Neural cell (in vitro differentiated cells): ENCODE measurements around the gene ALG6. TPM values are rescaled to one million over a fixed set of nuclear protein-coding genes. Genes with fewer than 3 reads are reported as not detected.

Experiments used
- H2AFZ ChIP-seq: fragments of 200-600, 300-800 bp; sonication (generic), shearing (Covaris generic); 2 replicates; pipeline ENCODE4 v1.6.0; 2014; ENCODE audit warnings: low read depth, mild to moderate bottlenecking, antibody characterized with exemption, low read length, moderate library complexity
- H3F3A ChIP-seq: fragments of 200-600 bp; shearing (Covaris generic); 2 replicates; pipeline ENCODE4 v1.6.1; 2016; ENCODE audit warnings: mild to moderate bottlenecking, moderate library complexity, mixed read lengths, antibody characterized with exemption, low read length; ENCODE audit not compliant: insufficient read depth, poor library complexity, severe bottlenecking
- H3K27ac ChIP-seq: fragments of 200-600, 300-800 bp; sonication (generic), shearing (Covaris generic); 2 replicates; pipeline ENCODE4 v1.5.1; 2014; ENCODE audit warnings: mild to moderate bottlenecking, low read length, moderate library complexity
- H3K27me3 ChIP-seq: fragments of 300-800, 200-600 bp; sonication (generic), shearing (Covaris generic); 2 replicates; pipeline ENCODE4 v1.6.0; 2014; ENCODE audit warnings: mild to moderate bottlenecking, low read depth, low read length, moderate library complexity; ENCODE audit not compliant: insufficient read depth
- H3K36me3 ChIP-seq: fragments of 300-800, 200-600 bp; sonication (generic), shearing (Covaris generic); 2 replicates; pipeline ENCODE4 v1.5.1; 2014; ENCODE audit warnings: mild to moderate bottlenecking, antibody characterized with exemption, low read length, moderate library complexity; ENCODE audit not compliant: insufficient read depth
- H3K4me2 ChIP-seq: fragments of 300-800, 200-600 bp; sonication (generic), shearing (Covaris generic); 2 replicates; pipeline ENCODE4 v1.6.0; 2014; ENCODE audit warnings: mild to moderate bottlenecking, low read length
- H3K4me3 ChIP-seq: fragments of 300-800, 200-600 bp; sonication (generic), shearing (Covaris generic); 2 replicates; pipeline ENCODE4 v1.5.1; 2014; ENCODE audit warnings: mild to moderate bottlenecking, low read length, moderate library complexity
- H3K79me2 ChIP-seq: fragments of 200-600 bp; shearing (Covaris generic); replicated peaks from 2 replicates; pipeline ENCODE4 v1.6.0; 2014; ENCODE audit warnings: mild to moderate bottlenecking, low read length, moderate library complexity; ENCODE audit not compliant: insufficient read depth
- H3K9ac ChIP-seq: fragments of 300-800, 200-600 bp; sonication (generic), shearing (Covaris generic); 2 replicates; pipeline ENCODE4 v1.6.1; 2016; ENCODE audit warnings: mild to moderate bottlenecking, low read length, mixed read lengths
- H3K9me2 ChIP-seq: fragments of 200-600 bp; shearing (Covaris generic); 2 replicates; pipeline ENCODE4 v1.6.1; 2016; ENCODE audit warnings: mild to moderate bottlenecking, low read length, mixed read lengths; ENCODE audit not compliant: insufficient read depth
- H3K9me3 ChIP-seq: fragments of 200-600, 300-800 bp; sonication (generic), shearing (Covaris generic); 2 replicates; pipeline ENCODE4 v1.6.1; 2016; ENCODE audit warnings: mild to moderate bottlenecking, mixed run types, low read length, moderate library complexity, mixed read lengths
- H4K20me1 ChIP-seq: fragments of 200-600 bp; shearing (Covaris generic); 2 replicates; pipeline ENCODE4 v1.6.1; 2016; ENCODE audit warnings: mild to moderate bottlenecking, mixed run types; ENCODE audit not compliant: insufficient read depth
- EP300 ChIP-seq: fragments of 450-650 bp; conservative IDR thresholded peaks from 2 replicates; pipeline ENCODE4 v1.6.1; 2014; ENCODE audit warnings: antibody characterized with exemption, mild to moderate bottlenecking, moderate library complexity; ENCODE audit not compliant: poor library complexity, severe bottlenecking
- EZH2 ChIP-seq: fragments of 200-600, 300-800 bp; shearing (Covaris generic), sonication (generic); IDR thresholded peaks from 2 replicates; pipeline ENCODE4 v1.6.1; 2014; ENCODE audit warnings: antibody characterized with exemption, low read length, borderline replicate concordance, mild to moderate bottlenecking; ENCODE audit not compliant: insufficient read depth, poor library complexity, severe bottlenecking
- MXI1 ChIP-seq: fragments of 450-650 bp; conservative IDR thresholded peaks from 2 replicates; pipeline ENCODE4 v1.6.1; 2014; ENCODE audit warnings: antibody characterized with exemption, mild to moderate bottlenecking; ENCODE audit not compliant: poor library complexity, severe bottlenecking
- POLR2AphosphoS5 ChIP-seq: IDR thresholded peaks from 2 replicates; pipeline ENCODE4 v1.6.1; 2012
- RAD21 ChIP-seq: fragments of 450-650 bp; conservative IDR thresholded peaks from 2 replicates; pipeline ENCODE4 v1.6.1; 2014; ENCODE audit warnings: antibody characterized with exemption, mild to moderate bottlenecking, moderate library complexity
- SMC3 ChIP-seq: fragments of 450-650 bp; conservative IDR thresholded peaks from 2 replicates; pipeline ENCODE4 v1.6.1; 2014; ENCODE audit warnings: antibody characterized with exemption, mild to moderate bottlenecking, moderate library complexity; ENCODE audit not compliant: poor library complexity
- TAF1 ChIP-seq: IDR thresholded peaks from 2 replicates; pipeline ENCODE4 v1.6.1; 2012; ENCODE audit warnings: low read depth
- polyA plus RNA-seq: library from polyadenylated mRNA; depleted of rRNA; stranded (reverse); fragments of >200 nt; gene quantifications from 2 replicates; pipeline ENCODE4 v1.2.3, GENCODE V29; 2014
- TF ChIP-seq, protein P1 (sequence below): fragments of 450-650 bp; IDR thresholded peaks from 2 replicates; pipeline ENCODE4 v1.5.1; 2014; ENCODE audit warnings: antibody characterized with exemption, mild to moderate bottlenecking, moderate library complexity; ENCODE audit not compliant: poor library complexity, severe bottlenecking
- TF ChIP-seq, protein P2 (sequence below): IDR thresholded peaks from 2 replicates; pipeline ENCODE4 v1.6.1; 2012; ENCODE audit warnings: borderline replicate concordance

The ALG6 gene
- polyA plus RNA-seq, 1 donor from 2014 or later = 46.8 TPM

- Histone ChIP-seq H3K27me3 (no peaks in the 10 kb centered on the region), H2AFZ (no peak overlapping the region), H3K79me2 (no peaks in the 10 kb centered on the region), H3K4me2 (no peak overlapping the region), H4K20me1 (no peaks in the 10 kb centered on the region), H3K4me3 (no peak overlapping the region), H3K9me2 (no peaks in the 10 kb centered on the region), H3K36me3 (no peaks in the 10 kb centered on the region), H3K27ac (no peak overlapping the region), H3K9me3 (no peaks in the 10 kb centered on the region), H3K9ac (no peak overlapping the region), H3F3A (no peaks in the 10 kb centered on the region)
- TF ChIP-seq EP300 (no peak), RAD21 (no peak), EZH2 (no peak), SMC3 (no peak), POLR2AphosphoS5 (no peak), MXI1 (no peak), TAF1 (no peak)
- TF ChIP-seq, protein P1, sequence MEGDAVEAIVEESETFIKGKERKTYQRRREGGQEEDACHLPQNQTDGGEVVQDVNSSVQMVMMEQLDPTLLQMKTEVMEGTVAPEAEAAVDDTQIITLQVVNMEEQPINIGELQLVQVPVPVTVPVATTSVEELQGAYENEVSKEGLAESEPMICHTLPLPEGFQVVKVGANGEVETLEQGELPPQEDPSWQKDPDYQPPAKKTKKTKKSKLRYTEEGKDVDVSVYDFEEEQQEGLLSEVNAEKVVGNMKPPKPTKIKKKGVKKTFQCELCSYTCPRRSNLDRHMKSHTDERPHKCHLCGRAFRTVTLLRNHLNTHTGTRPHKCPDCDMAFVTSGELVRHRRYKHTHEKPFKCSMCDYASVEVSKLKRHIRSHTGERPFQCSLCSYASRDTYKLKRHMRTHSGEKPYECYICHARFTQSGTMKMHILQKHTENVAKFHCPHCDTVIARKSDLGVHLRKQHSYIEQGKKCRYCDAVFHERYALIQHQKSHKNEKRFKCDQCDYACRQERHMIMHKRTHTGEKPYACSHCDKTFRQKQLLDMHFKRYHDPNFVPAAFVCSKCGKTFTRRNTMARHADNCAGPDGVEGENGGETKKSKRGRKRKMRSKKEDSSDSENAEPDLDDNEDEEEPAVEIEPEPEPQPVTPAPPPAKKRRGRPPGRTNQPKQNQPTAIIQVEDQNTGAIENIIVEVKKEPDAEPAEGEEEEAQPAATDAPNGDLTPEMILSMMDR = no peak
- TF ChIP-seq, protein P2, sequence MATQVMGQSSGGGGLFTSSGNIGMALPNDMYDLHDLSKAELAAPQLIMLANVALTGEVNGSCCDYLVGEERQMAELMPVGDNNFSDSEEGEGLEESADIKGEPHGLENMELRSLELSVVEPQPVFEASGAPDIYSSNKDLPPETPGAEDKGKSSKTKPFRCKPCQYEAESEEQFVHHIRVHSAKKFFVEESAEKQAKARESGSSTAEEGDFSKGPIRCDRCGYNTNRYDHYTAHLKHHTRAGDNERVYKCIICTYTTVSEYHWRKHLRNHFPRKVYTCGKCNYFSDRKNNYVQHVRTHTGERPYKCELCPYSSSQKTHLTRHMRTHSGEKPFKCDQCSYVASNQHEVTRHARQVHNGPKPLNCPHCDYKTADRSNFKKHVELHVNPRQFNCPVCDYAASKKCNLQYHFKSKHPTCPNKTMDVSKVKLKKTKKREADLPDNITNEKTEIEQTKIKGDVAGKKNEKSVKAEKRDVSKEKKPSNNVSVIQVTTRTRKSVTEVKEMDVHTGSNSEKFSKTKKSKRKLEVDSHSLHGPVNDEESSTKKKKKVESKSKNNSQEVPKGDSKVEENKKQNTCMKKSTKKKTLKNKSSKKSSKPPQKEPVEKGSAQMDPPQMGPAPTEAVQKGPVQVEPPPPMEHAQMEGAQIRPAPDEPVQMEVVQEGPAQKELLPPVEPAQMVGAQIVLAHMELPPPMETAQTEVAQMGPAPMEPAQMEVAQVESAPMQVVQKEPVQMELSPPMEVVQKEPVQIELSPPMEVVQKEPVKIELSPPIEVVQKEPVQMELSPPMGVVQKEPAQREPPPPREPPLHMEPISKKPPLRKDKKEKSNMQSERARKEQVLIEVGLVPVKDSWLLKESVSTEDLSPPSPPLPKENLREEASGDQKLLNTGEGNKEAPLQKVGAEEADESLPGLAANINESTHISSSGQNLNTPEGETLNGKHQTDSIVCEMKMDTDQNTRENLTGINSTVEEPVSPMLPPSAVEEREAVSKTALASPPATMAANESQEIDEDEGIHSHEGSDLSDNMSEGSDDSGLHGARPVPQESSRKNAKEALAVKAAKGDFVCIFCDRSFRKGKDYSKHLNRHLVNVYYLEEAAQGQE = no peak
Observed at GRCh38 chr1:63453232-63453631, 85.8 kb downstream of the ALG6 start.

DNA sequence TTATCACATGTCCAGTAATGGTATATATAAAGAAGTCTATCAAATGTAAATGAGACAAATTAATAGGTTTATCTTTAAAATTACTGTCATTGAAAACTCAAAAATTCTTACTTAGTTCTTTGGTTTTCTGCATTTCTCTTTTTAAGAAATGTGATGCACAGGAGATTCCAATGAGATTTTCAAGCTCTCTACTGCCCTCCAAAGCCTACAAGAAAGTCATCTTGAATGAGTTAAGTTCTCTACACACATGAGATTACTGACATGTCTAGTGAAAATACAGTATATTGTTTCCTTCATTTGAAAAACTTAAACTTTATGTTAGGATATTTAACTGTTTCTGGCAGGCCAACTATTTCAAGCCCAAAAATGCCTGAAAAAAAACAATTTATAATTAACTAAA, 86.8 kb downstream of the ALG6 start:
- H3F3A ChIP-seq = no peaks in the 10 kb centered on the region
- TF ChIP-seq, protein P1 = no peak
- TF ChIP-seq, protein P2 = no peak
- TF ChIP-seq EP300 (no peak), RAD21 (no peak), SMC3 (no peak), MXI1 (no peak), TAF1 (no peak)
- no peaks in the 10 kb centered on the region for H3K36me3 ChIP-seq
- no peak overlapping the region for H3K9ac ChIP-seq
- no peaks in the 10 kb centered on the region for H4K20me1 ChIP-seq
- no peak overlapping the region for H3K27ac ChIP-seq
- no peak overlapping the region for H3K4me3 ChIP-seq
- no peak overlapping the region for H3K4me2 ChIP-seq
- no peaks in the 10 kb centered on the region for H3K9me2 ChIP-seq
- H2AFZ ChIP-seq = no peak overlapping the region
- no peaks in the 10 kb centered on the region for H3K79me2 ChIP-seq
- H3K9me3 ChIP-seq = no peaks in the 10 kb centered on the region
- H3K27me3 ChIP-seq = no peaks in the 10 kb centered on the region
